ENCODE data around the gene AREL1. TPM values are rescaled to one million over a fixed set of nuclear protein-coding genes. Genes with fewer than 3 reads are reported as not detected.

Gene AREL1
- total and polyA plus RNA-seq, 2 experiments from 2014 or later, result 14.9 to 19.2 TPM

GRCh38 chr14:74649167-74649566 is 63.7 kb downstream of the AREL1 start:
- DNase-seq (ENCODE audit: low read depth in 1 of 2, low spot score in 1 of 2), result no peak
- no peaks in the 10 kb centered on the region for H3K36me3 ChIP-seq
- no peak for TF ChIP-seq CTCF (IDR thresholded peaks at IDR 0.05; ENCODE audit: low read depth, low read length)
- H3K4me1 ChIP-seq (ENCODE audit: low read depth), result peaks cover 4% of the 10 kb centered on the region
- H3K27ac ChIP-seq, result no peak overlapping the region
- H3K9me3 ChIP-seq (ENCODE audit: low read depth), result no peaks in the 10 kb centered on the region
- no peak overlapping the region for H3K4me3 ChIP-seq
- H3K27me3 ChIP-seq, result no peaks in the 10 kb centered on the region

- Histone ChIP-seq H3K27ac (no peak overlapping the region), H3K27me3 (no peaks in the 10 kb centered on the region), H3K4me3 (no peak overlapping the region), H3K36me3 (no peaks in the 10 kb centered on the region), H3K4me1 (ENCODE audit: low read depth) (peaks cover 4% of the 10 kb centered on the region), H3K9me3 (ENCODE audit: low read depth) (no peaks in the 10 kb centered on the region)
- no peak for DNase-seq (ENCODE audit: low read depth in 1 of 2, low spot score in 1 of 2)
- TF ChIP-seq CTCF (IDR thresholded peaks at IDR 0.05; ENCODE audit: low read depth, low read length), result no peak
Observed at GRCh38 chr14:74648601-74649000, 64.3 kb downstream of the AREL1 start.

GRCh38 chr14:74647678-74648461 is 65.0 kb downstream of the AREL1 start:
- no peak overlapping the region for H3K4me3 ChIP-seq
- no peaks in the 10 kb centered on the region for H3K27me3 ChIP-seq
- TF ChIP-seq CTCF (IDR thresholded peaks at IDR 0.05; ENCODE audit: low read depth, low read length), result no peak
- H3K36me3 ChIP-seq, result no peaks in the 10 kb centered on the region
- peaks cover 4% of the 10 kb centered on the region for H3K4me1 ChIP-seq (ENCODE audit: low read depth)
- no peak overlapping the region for H3K27ac ChIP-seq
- no peak for DNase-seq (ENCODE audit: low read depth in 1 of 2, low spot score in 1 of 2)
- H3K9me3 ChIP-seq (ENCODE audit: low read depth), result no peaks in the 10 kb centered on the region

GRCh38 chr14:74647061-74647677 is 65.7 kb downstream of the AREL1 start:
- Histone ChIP-seq H3K36me3 (no peaks in the 10 kb centered on the region), H3K9me3 (ENCODE audit: low read depth) (no peaks in the 10 kb centered on the region), H3K4me1 (ENCODE audit: low read depth) (peaks cover 4% of the 10 kb centered on the region), H3K4me3 (no peak overlapping the region), H3K27ac (no peak overlapping the region), H3K27me3 (no peaks in the 10 kb centered on the region)
- TF ChIP-seq CTCF (IDR thresholded peaks at IDR 0.05; ENCODE audit: low read depth, low read length), result no peak
- DNase-seq (ENCODE audit: low read depth in 1 of 2, low spot score in 1 of 2), result no peak

- TF ChIP-seq CTCF (IDR thresholded peaks at IDR 0.05; ENCODE audit: low read depth, low read length), result no peak
- Histone ChIP-seq H3K9me3 (ENCODE audit: low read depth) (no peaks in the 10 kb centered on the region), H3K36me3 (no peaks in the 10 kb centered on the region), H3K4me1 (ENCODE audit: low read depth) (peaks cover 4% of the 10 kb centered on the region), H3K4me3 (no peak overlapping the region), H3K27ac (no peak overlapping the region), H3K27me3 (no peaks in the 10 kb centered on the region)
- DNase-seq (ENCODE audit: low read depth in 1 of 2, low spot score in 1 of 2), result no peak
Observed at GRCh38 chr14:74645756-74646470, 67.0 kb downstream of the AREL1 start.

Data from cardiac muscle cell (in vitro differentiated cells and primary cell).